Right atrium auricular region (tissue), 2 donors: ENCODE data around the gene SHLD1. TPM values are rescaled to one million over a fixed set of nuclear protein-coding genes. Genes with fewer than 3 reads are reported as not detected.

Experiments
- DNase-seq: peaks from one replicate; pipeline ENCODE4 v3.0.0-alpha.2; 2019; ENCODE audit warnings: low spot score
- H3K27ac ChIP-seq, 2 donors: fragments of 200-600 bp; sonication (generic); 1 replicate in 1 of 2; 2 replicates in 1 of 2; pipeline ENCODE4 v1.5.1; 2016 to 2019
- H3K27me3 ChIP-seq, 2 donors: fragments of 200-600 bp; sonication (generic); one replicate each; pipeline versions ENCODE4 v1.5.1 to v1.6.0; 2017 to 2019
- H3K36me3 ChIP-seq: fragments of 200-600 bp; sonication (generic); one replicate; pipeline ENCODE4 v1.5.1; 2016
- H3K4me1 ChIP-seq, 2 donors: fragments of 200-600 bp; sonication (generic); one replicate each; pipeline versions ENCODE4 v1.5.1 to v1.6.0; 2017 to 2019
- H3K4me3 ChIP-seq, 2 donors: fragments of 200-600 bp; sonication (generic); 1 replicate in 1 of 2; 2 replicates in 1 of 2; pipeline ENCODE4 v1.5.1; 2017 to 2019; ENCODE audit warnings: mild to moderate bottlenecking in 1 of 2, moderate library complexity in 1 of 2
- H3K9me3 ChIP-seq, 2 donors: fragments of 200-600 bp; sonication (generic); one replicate each; pipeline ENCODE4 v1.5.1; 2019
- CTCF ChIP-seq, 2 donors: fragments of 200-600 bp; sonication (generic); IDR thresholded peaks; one replicate each; pipeline ENCODE4 v1.5.1; 2019; ENCODE audit warnings: antibody characterized with exemption in 2 of 2
- total RNA-seq, 2 donors: library from RNA; depleted of rRNA; stranded (reverse); fragments of >200 nt; gene quantifications; one replicate each; pipeline ENCODE4 v1.1.0, GENCODE V29; 2016

Gene SHLD1
- total RNA-seq, 2 donors from 2014 or later = 4.7 to 9.6 TPM

DNA sequence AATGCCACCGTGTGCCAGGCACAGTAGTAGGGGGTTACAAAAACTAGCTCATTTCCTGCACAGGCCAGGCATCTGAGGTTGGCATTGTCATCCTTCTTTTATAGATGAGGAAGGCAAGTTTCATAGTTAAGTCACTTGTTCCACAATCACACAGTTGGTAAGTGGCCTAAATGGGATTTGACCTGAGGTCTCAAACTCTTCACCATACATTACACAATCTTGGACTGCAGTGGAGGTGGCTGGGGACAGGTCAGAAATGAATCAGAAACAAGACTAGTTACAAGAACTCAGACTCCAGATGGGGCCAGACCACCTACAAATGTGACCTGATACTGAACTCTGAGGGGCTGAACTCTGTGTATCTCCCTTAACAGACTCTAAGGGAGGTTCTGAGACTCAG is 150.7 kb downstream of the SHLD1 start:
- Histone ChIP-seq H3K36me3 (no peaks in the 10 kb centered on the region), H3K27me3 (no peaks in the 10 kb centered on the region), H3K27ac (no peak overlapping the region), H3K4me3 (no peak overlapping the region), H3K4me1 (no peaks in the 10 kb centered on the region), H3K9me3 (no peaks in the 10 kb centered on the region)
- DNase-seq = no peak
- TF ChIP-seq CTCF (IDR thresholded peaks at IDR 0.05) = no peak

- no peaks in the 10 kb centered on the region for H3K9me3 ChIP-seq
- no peaks in the 10 kb centered on the region for H3K27me3 ChIP-seq
- no peak for TF ChIP-seq CTCF (IDR thresholded peaks at IDR 0.05)
- no peak overlapping the region for H3K4me3 ChIP-seq
- peaks cover 0 to 5% of the 10 kb centered on the region in 2 donors for H3K4me1 ChIP-seq
- DNase-seq = no peak
- H3K36me3 ChIP-seq = no peaks in the 10 kb centered on the region
- no peak overlapping the region for H3K27ac ChIP-seq
Observed at GRCh38 chr20:5908981-5909380, 158.8 kb downstream of the SHLD1 start.

DNA sequence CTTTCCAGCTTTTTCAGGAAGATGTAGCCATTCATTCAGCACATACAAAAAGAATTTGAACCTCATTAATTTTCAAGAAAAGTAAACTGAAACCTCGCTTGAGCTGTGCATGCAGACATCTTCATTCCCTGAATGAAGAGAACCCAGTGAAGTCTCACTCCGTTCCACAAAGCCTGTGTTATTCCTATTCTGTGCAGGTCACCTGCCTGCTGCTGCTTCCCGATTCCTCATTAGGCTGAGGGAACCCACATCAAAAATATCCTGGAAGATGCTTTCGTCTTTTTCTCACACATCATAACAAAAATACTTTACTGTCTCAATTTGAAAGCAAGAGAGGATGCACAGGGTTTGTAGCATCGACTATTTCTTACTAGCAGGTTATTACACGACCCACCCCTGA is 160.0 kb downstream of the SHLD1 start:
- H3K27me3 ChIP-seq = no peaks in the 10 kb centered on the region
- H3K4me3 ChIP-seq = no peak overlapping the region
- DNase-seq = no peak
- TF ChIP-seq CTCF (IDR thresholded peaks at IDR 0.05) = no peak
- H3K4me1 ChIP-seq = peaks cover 0 to 5% of the 10 kb centered on the region in 2 donors
- H3K36me3 ChIP-seq = no peaks in the 10 kb centered on the region
- no peaks in the 10 kb centered on the region for H3K9me3 ChIP-seq
- H3K27ac ChIP-seq = peak overlapping the region in 1 of 2 donors; percentile 88

DNA sequence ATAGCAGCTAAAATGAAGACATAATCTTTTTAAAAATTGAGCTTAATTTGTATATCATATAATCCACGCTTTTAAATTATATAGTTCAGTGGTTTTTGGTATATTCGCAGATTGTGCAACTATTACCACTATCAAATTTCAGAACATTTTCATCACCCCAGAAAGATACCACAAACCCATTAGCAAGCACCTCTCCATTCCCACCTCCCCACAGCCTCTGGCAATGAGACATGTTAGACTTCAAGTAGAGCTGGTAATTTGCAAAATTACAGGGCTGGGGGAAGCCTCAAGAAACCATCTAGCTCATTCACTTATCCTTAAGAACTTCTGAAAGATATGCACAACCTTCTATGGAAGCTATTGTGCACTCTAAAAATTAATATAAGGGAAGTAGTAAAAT is 163.0 kb downstream of the SHLD1 start:
- no peaks in the 10 kb centered on the region for H3K27me3 ChIP-seq
- H3K36me3 ChIP-seq = no peaks in the 10 kb centered on the region
- no peak overlapping the region for H3K27ac ChIP-seq
- H3K4me1 ChIP-seq = peaks cover 0 to 5% of the 10 kb centered on the region in 2 donors
- H3K9me3 ChIP-seq = no peaks in the 10 kb centered on the region
- no peak overlapping the region for H3K4me3 ChIP-seq
- no peak for DNase-seq
- TF ChIP-seq CTCF (IDR thresholded peaks at IDR 0.05) = no peak

Other genes with a start within 250 kb of the SHLD1 start
- gene GPCPD1, start 139.4 kb upstream of the SHLD1 start, total RNA-seq = 10 to 100 TPM; 11.0 to 13.8 TPM
- 100 to 1,000 TPM in 1 of 2 donors, 10 to 100 TPM in 1; 70.5 to 118 TPM for gene CHGB, start 161.1 kb downstream of the SHLD1 start, total RNA-seq
- 10 to 100 TPM; 11.6 to 13.1 TPM for gene TRMT6, start 200.1 kb downstream of the SHLD1 start, total RNA-seq
- gene MCM8, start 200.3 kb downstream of the SHLD1 start, total RNA-seq = 1 to 10 TPM; 4.0 to 4.2 TPM